Measurements from ENCODE around the gene EXOSC5.

GRCh38 chr19:41356984-41357739, 40.0 kb downstream of the EXOSC5 start:
- TF ChIP-seq CTCF (IDR thresholded peaks at IDR 0.05; ENCODE audit: borderline replicate concordance, extremely low read depth, low read length, poor library complexity, severe bottlenecking) (no peak), EZH2 (IDR thresholded peaks at IDR 0.05; ENCODE audit: borderline replicate concordance, low read depth, low read length, severe bottlenecking) (no peak)
